Heart right ventricle (tissue), 16 donors: ENCODE results near the gene THAP12. TPM values are rescaled to one million over a fixed set of nuclear protein-coding genes. Genes with fewer than 3 reads are reported as not detected.
"Not testable (repeated sequence)": the region's sequence is repeated elsewhere in the genome, so short reads cannot be mapped to it uniquely, and the experiment has no call there.

Experiments
- ATAC-seq, 8 donors: fragments of 200-7000 bp; cut with Tn5 transposase; one replicate each; pipeline ENCODE4 v1.9.1; 2020; ENCODE audit warnings: mild to moderate bottlenecking in 8 of 8, moderate library complexity in 8 of 8, moderate number of reproducible peaks in 1 of 8
- DNase-seq, 2 donors: peaks; one replicate each; pipeline ENCODE4 v3.0.0-alpha.2; 2020
- H3K27ac ChIP-seq, 10 donors: fragments of 200-600 bp; sonication (generic) in 2 of 10; one replicate each; pipeline versions ENCODE4 v1.5.0 to v1.8.0; 2020 to 2022; ENCODE audit warnings: mild to moderate bottlenecking in 3 of 10
- H3K27me3 ChIP-seq, 7 donors: fragments of 200-600 bp; one replicate each; pipeline ENCODE4 v1.8.0; 2021 to 2022; ENCODE audit warnings: mild to moderate bottlenecking in 2 of 7
- H3K36me3 ChIP-seq, 9 donors: fragments of 200-600 bp; sonication (generic) in 1 of 9; one replicate each; pipeline versions ENCODE4 v1.5.0 to v1.8.0; 2020 to 2022; ENCODE audit warnings: mild to moderate bottlenecking in 2 of 9
- H3K4me1 ChIP-seq, 9 donors: fragments of 200-600 bp; sonication (generic) in 1 of 9; one replicate each; pipeline versions ENCODE4 v1.5.0 to v1.8.0; 2020 to 2022; ENCODE audit warnings: mild to moderate bottlenecking in 4 of 9
- H3K4me3 ChIP-seq, 10 donors: fragments of 200-600 bp; sonication (generic) in 2 of 10; one replicate each; pipeline versions ENCODE4 v1.5.0 to v1.8.0; 2020 to 2022; ENCODE audit warnings: mild to moderate bottlenecking in 7 of 10, moderate library complexity in 2 of 10
- H3K9me3 ChIP-seq, 11 donors: fragments of 200-600 bp in 10 of 11; sonication (generic) in 2 of 11; one replicate each; pipeline versions ENCODE4 v1.5.0 to v1.8.0; 2013 to 2022; ENCODE audit warnings: mild to moderate bottlenecking in 2 of 11, control low read depth in 1 of 11, moderate library complexity in 1 of 11
- WGBS, 2 donors: extraction: QIAGEN DNeasy Blood & Tissue Kit; methylation state at CpG; one replicate each; pipeline ENCODE4 v1.1.7; 2013; ENCODE audit warnings: inconsistent platforms in 1 of 2; 5-methylcytosine and 5-hydroxymethylcytosine counted together
- intact Hi-C, 10 donors: fragments of 100-400 bp; cut with DNase I; formaldehyde crosslinking; loops; one replicate each; pipeline versions ENCODE4 v1.11.1 to v1.14.2; 2022
- polyA plus RNA-seq, 2 donors: library from polyadenylated mRNA; stranded (reverse); fragments of 200-250 nt; gene quantifications; one replicate each; pipeline ENCODE4 v1.2.3, GENCODE V29; 2013
- total RNA-seq, 10 donors: library from RNA; stranded (reverse); fragmentation: NEBNext Ultra II Directional in 3 of 10; extraction: Animal tissue kit (Norgen Biotek cat#: 25700) in 3 of 10; gene quantifications; one replicate each; pipeline versions ENCODE4 v1.2.1 to v1.2.4, GENCODE V29; 2021 to 2023
- TF ChIP-seq, protein P1 (sequence below), 9 donors: fragments of 200-600 bp; sonication (generic) in 2 of 9; IDR thresholded peaks; one replicate each; pipeline versions ENCODE4 v1.5.0 to v1.8.0; 2021 to 2022; ENCODE audit warnings: antibody characterized with exemption in 9 of 9, mild to moderate bottlenecking in 5 of 9, moderate library complexity in 1 of 9
- donor health status: Arrhythmogenic right ventricular cardiomyopathy.
- donor health status: ischemic (EF 13 %, LVEDD 7.1; RV severe dilation, severe dysfunction).
- donor health status: healthy with polysubstance abuse.
- donor health status: DM: no; HTN: yes; CAD: no.
- donor health status: DM: no; HTN: no; CAD: no.
- donor health status: ischemic (EF 25% LVEDD 6.9; RV normal size, moderate dysfunction).
- donor health status: ischemic (EF 25% LVEDD 5.7; RV mildly dilated, moderate dysfunction).
- donor health status: healthy.
- donor health status: DM: yes; HTN: yes; CAD: no.
- donor health status: Ischemic cardiomyopathy.
- donor health status: ischemic (EF 35%, LVEDD 5.7; RV mildly dilated, moderate dysfunction).
- donor health status: nonischemic (EF 11% LVEDD 7.7; RV severe dilation, severe dysfunction).
- donor health status: DM: yes; HTN: yes; CAD: no.
- donor health status: PGD.
- donor health status: ischemic (EF 29% LVEDD 5.4; RV normal size, mild dysfunction).
- donor health status: nonischemic (EF 23%, LVEDD 6.1; RV moderate dilation, normal function).

THAP12 gene
- total and polyA plus RNA-seq, 12 donors = 11.2 to 25.8 (median 22.1) TPM

DNA sequence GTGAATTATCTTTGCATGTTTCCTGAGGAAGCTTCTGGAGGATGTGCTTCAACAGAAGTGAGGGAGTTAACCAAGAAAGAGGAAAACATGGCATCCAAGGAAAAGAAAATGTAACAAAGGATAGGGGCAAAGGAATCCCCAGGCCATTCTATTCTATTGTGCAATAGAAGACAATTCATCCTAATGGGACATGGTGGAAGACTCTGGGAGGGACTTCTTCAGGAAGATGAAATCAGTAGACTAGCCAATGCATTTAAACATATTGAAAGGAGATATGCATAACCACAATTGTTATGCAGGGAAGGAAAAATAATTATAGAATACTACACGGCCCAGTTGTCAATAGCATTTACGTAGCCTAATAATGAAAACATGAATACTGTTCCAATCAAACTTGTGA, 55.7 kb downstream of the THAP12 start:
- TF ChIP-seq, protein P1, sequence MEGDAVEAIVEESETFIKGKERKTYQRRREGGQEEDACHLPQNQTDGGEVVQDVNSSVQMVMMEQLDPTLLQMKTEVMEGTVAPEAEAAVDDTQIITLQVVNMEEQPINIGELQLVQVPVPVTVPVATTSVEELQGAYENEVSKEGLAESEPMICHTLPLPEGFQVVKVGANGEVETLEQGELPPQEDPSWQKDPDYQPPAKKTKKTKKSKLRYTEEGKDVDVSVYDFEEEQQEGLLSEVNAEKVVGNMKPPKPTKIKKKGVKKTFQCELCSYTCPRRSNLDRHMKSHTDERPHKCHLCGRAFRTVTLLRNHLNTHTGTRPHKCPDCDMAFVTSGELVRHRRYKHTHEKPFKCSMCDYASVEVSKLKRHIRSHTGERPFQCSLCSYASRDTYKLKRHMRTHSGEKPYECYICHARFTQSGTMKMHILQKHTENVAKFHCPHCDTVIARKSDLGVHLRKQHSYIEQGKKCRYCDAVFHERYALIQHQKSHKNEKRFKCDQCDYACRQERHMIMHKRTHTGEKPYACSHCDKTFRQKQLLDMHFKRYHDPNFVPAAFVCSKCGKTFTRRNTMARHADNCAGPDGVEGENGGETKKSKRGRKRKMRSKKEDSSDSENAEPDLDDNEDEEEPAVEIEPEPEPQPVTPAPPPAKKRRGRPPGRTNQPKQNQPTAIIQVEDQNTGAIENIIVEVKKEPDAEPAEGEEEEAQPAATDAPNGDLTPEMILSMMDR (IDR thresholded peaks at IDR 0.05) = no peak
- Histone ChIP-seq H3K4me1 (peaks cover 0 to 30% (median 17%) of the 10 kb centered on the region in 9 donors), H3K27ac (no peak overlapping the region), H3K36me3 (no peaks in the 10 kb centered on the region), H3K9me3 (no peaks in the 10 kb centered on the region), H3K4me3 (no peak overlapping the region), H3K27me3 (peaks cover 0 to 28% (median 19%) of the 10 kb centered on the region in 7 donors)
- intact Hi-C loops = loop anchor here in 2 of 10 donors (10.0 kb wide), 2 partner anchors 530 to 780 kb away; no protein-coding TSS in a partner anchor
- 75 to 82% methylated on average over 2 of the region's 2 CpGs for WGBS, 2 donors
- ATAC-seq (no peak), DNase-seq (no peak)

DNA sequence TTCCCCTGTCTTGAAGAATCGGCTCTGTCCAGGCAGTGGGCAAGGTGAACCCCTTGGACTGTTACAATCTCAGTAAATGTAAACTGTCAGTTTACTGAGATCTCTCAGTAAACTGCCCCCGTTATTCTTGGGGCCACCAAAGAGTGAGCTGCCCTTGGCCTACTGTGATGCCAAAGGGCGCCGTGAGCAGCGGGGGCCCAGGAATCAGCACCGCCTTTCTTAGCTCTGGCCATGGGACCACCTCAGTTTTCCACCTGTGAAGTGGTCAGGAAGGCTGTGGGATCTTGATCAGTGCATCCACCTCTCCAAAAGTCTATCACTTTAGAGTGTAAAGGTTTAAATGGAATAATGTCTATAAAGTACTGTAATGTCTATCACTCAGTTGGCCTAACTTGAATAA, 57.1 kb downstream of the THAP12 start:
- Histone ChIP-seq H3K27me3 (peaks cover 0 to 32% (median 19%) of the 10 kb centered on the region in 7 donors), H3K9me3 (no peaks in the 10 kb centered on the region), H3K36me3 (no peaks in the 10 kb centered on the region), H3K27ac (no peak overlapping the region), H3K4me3 (no peak overlapping the region), H3K4me1 (peaks cover 0 to 30% (median 18%) of the 10 kb centered on the region in 9 donors)
- intact Hi-C loops = loop anchor here in 5 of 10 donors (5.0 to 10.0 kb wide), 5 partner anchors 117 to 779 kb away; partner anchors contain the start of gene WNT11 (in 1 of the 5)
- TF ChIP-seq, protein P1 (IDR thresholded peaks at IDR 0.05) = no peak
- no peak for ATAC-seq
- DNase-seq = no peak
- WGBS, 2 donors = 97 to 98% methylated on average over 6 of the region's 6 CpGs

DNA sequence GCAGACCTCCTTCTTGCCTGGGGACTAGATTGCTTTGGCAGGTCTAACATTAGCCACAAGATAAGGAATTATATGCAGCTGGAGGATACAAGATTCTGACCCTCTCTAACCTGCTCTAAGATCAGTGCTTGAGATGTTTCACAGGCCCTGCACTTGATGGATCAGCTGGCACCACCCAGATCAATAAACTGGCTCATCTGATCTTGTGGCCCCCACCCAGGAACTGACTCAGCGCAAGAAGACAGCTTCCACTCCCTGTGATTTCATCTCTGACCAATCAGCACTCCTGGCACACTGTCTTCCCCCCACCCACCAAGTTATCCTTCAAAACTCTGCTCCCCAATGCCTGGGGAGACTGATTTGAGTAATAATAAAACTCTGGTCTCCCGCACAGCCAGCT, 57.6 kb downstream of the THAP12 start:
- not testable (repeated sequence) for H3K4me3 ChIP-seq, H3K9me3 ChIP-seq, DNase-seq, ATAC-seq, H3K36me3 ChIP-seq, H3K27ac ChIP-seq
- WGBS, 2 donors = 95 to 96% methylated on average over 2 of the region's 2 CpGs
- intact Hi-C loops = loop anchor here in 5 of 10 donors (5.0 to 10.0 kb wide), 5 partner anchors 116 to 779 kb away; partner anchors contain the start of gene WNT11 (in 1 of the 5)
- Histone ChIP-seq H3K4me1 (peaks cover 0 to 30% (median 19%) of the 10 kb centered on the region in 9 donors), H3K27me3 (peaks cover 0 to 32% (median 19%) of the 10 kb centered on the region in 7 donors)

DNA sequence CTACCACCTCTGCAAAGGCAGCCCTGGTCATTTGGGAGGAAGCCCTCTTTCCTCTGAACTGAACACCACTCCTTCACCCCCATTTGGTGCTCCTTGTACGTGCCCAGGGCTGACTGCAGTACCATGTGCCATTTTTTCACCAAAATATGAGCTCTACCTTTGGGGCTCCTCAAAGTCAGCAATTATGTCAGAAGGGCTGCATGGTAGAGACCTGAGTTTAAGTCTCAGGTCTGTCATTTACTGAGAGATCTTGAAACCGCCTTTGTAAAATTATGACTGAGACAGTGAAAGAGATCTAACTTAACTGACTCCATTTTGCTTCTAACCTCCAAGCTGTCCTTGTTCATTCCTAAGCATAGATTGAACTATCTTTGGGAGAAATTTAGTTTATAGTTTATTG, 58.0 kb downstream of the THAP12 start:
- DNase-seq (no peak), ATAC-seq (no peak)
- no peaks in the 10 kb centered on the region for H3K36me3 ChIP-seq
- peaks cover 0 to 32% (median 19%) of the 10 kb centered on the region in 7 donors for H3K27me3 ChIP-seq
- H3K27ac ChIP-seq = no peak overlapping the region
- peaks cover 0 to 28% (median 19%) of the 10 kb centered on the region in 9 donors for H3K4me1 ChIP-seq
- 87 to 97% methylated on average over 2 of the region's 2 CpGs for WGBS, 2 donors
- no peak overlapping the region for H3K4me3 ChIP-seq
- TF ChIP-seq, protein P1 (IDR thresholded peaks at IDR 0.05) = no peak
- intact Hi-C loops = loop anchor here in 5 of 10 donors (5.0 to 10.0 kb wide), 5 partner anchors 116 to 778 kb away; partner anchors contain the start of gene WNT11 (in 1 of the 5)
- H3K9me3 ChIP-seq = no peaks in the 10 kb centered on the region

DNA sequence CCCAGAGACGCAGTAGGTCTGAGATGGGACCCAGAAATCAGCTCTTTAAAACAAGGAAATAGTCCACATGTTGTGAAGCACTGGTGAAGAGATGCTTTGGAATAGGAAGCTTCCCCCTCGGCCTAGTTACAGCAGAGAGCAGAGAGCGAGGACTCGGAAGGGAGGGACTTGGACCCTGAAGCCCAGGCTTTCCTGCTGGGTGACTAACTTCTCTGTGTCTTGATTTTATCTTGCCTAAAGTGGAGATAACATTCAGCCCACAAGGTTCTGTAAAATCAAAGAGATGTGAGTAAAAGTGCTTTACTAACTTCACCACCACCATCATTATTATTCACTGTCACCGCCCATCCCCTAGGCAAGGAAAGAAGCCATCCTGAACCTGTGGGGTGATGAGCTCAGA, 58.4 kb downstream of the THAP12 start:
- DNase-seq = no peak
- intact Hi-C loops = loop anchor here in 5 of 10 donors (5.0 to 10.0 kb wide), 5 partner anchors 115 to 778 kb away; partner anchors contain the start of gene WNT11 (in 1 of the 5)
- Histone ChIP-seq H3K27me3 (peaks cover 0 to 32% (median 19%) of the 10 kb centered on the region in 7 donors), H3K4me1 (peaks cover 0 to 24% (median 15%) of the 10 kb centered on the region in 9 donors), H3K9me3 (no peaks in the 10 kb centered on the region), H3K4me3 (peak overlapping the region in 4 of 10 donors; percentile 24 to 44 (median 36)), H3K36me3 (no peaks in the 10 kb centered on the region), H3K27ac (no peak overlapping the region)
- TF ChIP-seq, protein P1 (IDR thresholded peaks at IDR 0.05) = no peak
- ATAC-seq = peak in 2 of 8 donors; percentile 35 to 36
- 64 to 73% methylated on average over 5 of the region's 5 CpGs for WGBS, 2 donors
